Thoracic aorta (tissue), 2 donors: Measurements from ENCODE around the gene NR2E3. TPM values are rescaled to one million over a fixed set of nuclear protein-coding genes. Genes with fewer than 3 reads are reported as not detected.

Experiments
- ATAC-seq: fragments of 150-250 bp; one replicate; pipeline ENCODE4 v1.8.0; 2017; ENCODE audit warnings: low read depth; ENCODE audit not compliant: insufficient number of reproducible peaks, low FRiP score
- DNase-seq: peaks from one replicate; pipeline ENCODE4 v3.0.0-alpha.2; 2020; ENCODE audit warnings: low spot score
- H3K27ac ChIP-seq, 2 donors: fragments of 200-600 bp; sonication (generic); 1 replicate in 1 of 2; 2 replicates in 1 of 2; pipeline ENCODE4 v1.5.1; 2016; ENCODE audit warnings: mild to moderate bottlenecking in 2 of 2, moderate library complexity in 2 of 2
- H3K27me3 ChIP-seq: fragments of 200-600 bp; sonication (generic); replicated peaks from 2 replicates; pipeline ENCODE4 v1.6.0; 2016; ENCODE audit warnings: mild to moderate bottlenecking; ENCODE audit not compliant: insufficient read depth
- H3K36me3 ChIP-seq: fragments of 200-600 bp; sonication (generic); one replicate; pipeline ENCODE4 v1.5.1; 2016
- H3K4me1 ChIP-seq, 2 donors: fragments of 200-600 bp; sonication (generic); 1 replicate in 1 of 2; 2 replicates in 1 of 2; pipeline versions ENCODE4 v1.5.1 to v1.6.0; 2016; ENCODE audit warnings: low read depth in 2 of 2, mild to moderate bottlenecking in 1 of 2; ENCODE audit not compliant: control insufficient read depth in 1 of 2
- H3K4me3 ChIP-seq: fragments of 200-600 bp; sonication (generic); 2 replicates; pipeline ENCODE4 v1.5.1; 2016; ENCODE audit warnings: mild to moderate bottlenecking
- H3K9me3 ChIP-seq: fragments of 200-600 bp; sonication (generic); 2 replicates; pipeline ENCODE4 v1.5.1; 2016
- total RNA-seq, 2 donors: library from RNA; depleted of rRNA; stranded (reverse); fragments of >200 nt; gene quantifications; one replicate each; pipeline versions ENCODE4 v1.1.0 to v1.2.3, GENCODE V29; 2016
- TF ChIP-seq, protein P1 (sequence below): fragments of 200-600 bp; sonication (generic); IDR thresholded peaks from one replicate; pipeline ENCODE4 v1.5.1; 2019; ENCODE audit warnings: antibody characterized with exemption

Gene NR2E3
- total RNA-seq, 2 donors from 2014 or later = 0.27 to 0.92 TPM

DNA sequence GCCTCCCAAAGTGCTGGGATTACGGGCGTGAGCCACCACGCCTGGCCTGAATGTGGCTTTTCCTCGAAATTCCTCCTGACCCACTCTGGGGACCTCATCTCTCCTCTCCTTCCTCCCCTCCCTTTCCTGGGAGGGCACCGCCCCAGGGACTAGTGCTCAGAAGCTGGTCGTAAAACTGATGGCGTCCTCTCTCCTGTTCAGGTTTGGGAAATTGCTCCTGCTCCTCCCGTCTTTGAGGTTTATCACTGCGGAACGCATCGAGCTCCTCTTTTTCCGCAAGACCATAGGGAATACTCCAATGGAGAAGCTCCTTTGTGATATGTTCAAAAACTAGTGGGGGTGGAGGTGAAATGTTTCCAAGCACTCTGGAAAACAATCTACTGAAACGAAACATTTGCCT is 7.0 kb downstream of the NR2E3 start:
- no peak for ATAC-seq
- Histone ChIP-seq H3K4me1 (no peaks in the 10 kb centered on the region), H3K27me3 (no peaks in the 10 kb centered on the region), H3K27ac (no peak overlapping the region), H3K4me3 (no peak overlapping the region), H3K36me3 (peaks cover 5% of the 10 kb centered on the region), H3K9me3 (peaks cover 5% of the 10 kb centered on the region)
- TF ChIP-seq, protein P1, sequence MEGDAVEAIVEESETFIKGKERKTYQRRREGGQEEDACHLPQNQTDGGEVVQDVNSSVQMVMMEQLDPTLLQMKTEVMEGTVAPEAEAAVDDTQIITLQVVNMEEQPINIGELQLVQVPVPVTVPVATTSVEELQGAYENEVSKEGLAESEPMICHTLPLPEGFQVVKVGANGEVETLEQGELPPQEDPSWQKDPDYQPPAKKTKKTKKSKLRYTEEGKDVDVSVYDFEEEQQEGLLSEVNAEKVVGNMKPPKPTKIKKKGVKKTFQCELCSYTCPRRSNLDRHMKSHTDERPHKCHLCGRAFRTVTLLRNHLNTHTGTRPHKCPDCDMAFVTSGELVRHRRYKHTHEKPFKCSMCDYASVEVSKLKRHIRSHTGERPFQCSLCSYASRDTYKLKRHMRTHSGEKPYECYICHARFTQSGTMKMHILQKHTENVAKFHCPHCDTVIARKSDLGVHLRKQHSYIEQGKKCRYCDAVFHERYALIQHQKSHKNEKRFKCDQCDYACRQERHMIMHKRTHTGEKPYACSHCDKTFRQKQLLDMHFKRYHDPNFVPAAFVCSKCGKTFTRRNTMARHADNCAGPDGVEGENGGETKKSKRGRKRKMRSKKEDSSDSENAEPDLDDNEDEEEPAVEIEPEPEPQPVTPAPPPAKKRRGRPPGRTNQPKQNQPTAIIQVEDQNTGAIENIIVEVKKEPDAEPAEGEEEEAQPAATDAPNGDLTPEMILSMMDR = no peak
- DNase-seq = no peak

DNA sequence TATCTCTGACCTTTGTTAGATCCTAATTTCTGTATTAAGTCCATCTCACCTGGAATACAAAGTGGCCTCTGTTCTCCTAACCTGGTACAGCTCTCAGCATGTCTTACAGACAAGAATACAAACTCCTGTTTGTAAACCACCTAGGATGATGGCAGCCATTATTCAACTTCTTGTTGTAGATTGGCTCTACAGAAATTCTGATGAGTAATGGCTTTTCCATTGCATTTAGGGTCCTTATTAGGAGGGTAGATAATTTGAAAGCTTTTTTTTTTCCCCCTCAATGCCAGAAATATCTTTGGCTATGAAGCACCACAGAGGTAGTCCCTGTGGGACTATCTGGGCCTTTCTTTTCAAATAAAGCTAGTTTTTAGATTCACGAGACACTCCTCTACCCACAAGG is 9.8 kb downstream of the NR2E3 start:
- Histone ChIP-seq H3K36me3 (peaks cover 12% of the 10 kb centered on the region), H3K4me1 (no peaks in the 10 kb centered on the region), H3K27ac (no peak overlapping the region), H3K9me3 (peaks cover 10% of the 10 kb centered on the region), H3K27me3 (no peaks in the 10 kb centered on the region), H3K4me3 (no peak overlapping the region)
- DNase-seq (no peak), ATAC-seq (no peak)
- TF ChIP-seq, protein P1 = no peak

DNA sequence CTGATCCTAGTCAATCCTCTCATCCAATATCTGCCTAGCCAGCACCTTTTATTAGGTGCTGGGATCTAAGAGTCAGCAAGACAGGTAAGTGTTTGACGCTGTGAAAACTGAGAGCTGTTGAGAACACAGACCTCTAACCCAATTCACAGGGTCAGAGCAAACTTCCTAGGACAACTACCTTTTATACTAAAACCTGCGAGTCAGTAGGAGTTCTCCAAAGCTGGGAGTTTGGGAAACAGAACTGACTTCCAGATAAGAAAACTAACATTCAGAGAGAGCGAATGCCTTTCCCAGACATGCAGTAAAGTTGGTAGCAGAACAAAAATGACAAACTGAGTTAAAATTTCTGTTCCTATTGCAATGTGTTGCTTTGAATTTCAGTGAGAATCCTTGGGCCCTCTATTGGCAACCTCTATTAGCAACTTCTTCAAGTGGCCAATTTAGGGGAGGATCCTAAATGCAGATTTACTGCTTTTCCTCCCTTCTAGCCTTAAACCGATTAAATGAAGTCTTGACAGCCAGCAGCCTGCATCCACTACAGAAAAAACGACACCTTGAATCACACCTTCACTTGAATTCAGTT is 11.3 kb downstream of the NR2E3 start:
- no peak for DNase-seq
- H3K9me3 ChIP-seq = peaks cover 10% of the 10 kb centered on the region
- TF ChIP-seq, protein P1 = no peak
- no peaks in the 10 kb centered on the region for H3K27me3 ChIP-seq
- H3K36me3 ChIP-seq = peaks cover 23% of the 10 kb centered on the region
- no peak overlapping the region for H3K27ac ChIP-seq
- no peaks in the 10 kb centered on the region for H3K4me1 ChIP-seq
- H3K4me3 ChIP-seq = no peak overlapping the region
- no peak for ATAC-seq

DNA sequence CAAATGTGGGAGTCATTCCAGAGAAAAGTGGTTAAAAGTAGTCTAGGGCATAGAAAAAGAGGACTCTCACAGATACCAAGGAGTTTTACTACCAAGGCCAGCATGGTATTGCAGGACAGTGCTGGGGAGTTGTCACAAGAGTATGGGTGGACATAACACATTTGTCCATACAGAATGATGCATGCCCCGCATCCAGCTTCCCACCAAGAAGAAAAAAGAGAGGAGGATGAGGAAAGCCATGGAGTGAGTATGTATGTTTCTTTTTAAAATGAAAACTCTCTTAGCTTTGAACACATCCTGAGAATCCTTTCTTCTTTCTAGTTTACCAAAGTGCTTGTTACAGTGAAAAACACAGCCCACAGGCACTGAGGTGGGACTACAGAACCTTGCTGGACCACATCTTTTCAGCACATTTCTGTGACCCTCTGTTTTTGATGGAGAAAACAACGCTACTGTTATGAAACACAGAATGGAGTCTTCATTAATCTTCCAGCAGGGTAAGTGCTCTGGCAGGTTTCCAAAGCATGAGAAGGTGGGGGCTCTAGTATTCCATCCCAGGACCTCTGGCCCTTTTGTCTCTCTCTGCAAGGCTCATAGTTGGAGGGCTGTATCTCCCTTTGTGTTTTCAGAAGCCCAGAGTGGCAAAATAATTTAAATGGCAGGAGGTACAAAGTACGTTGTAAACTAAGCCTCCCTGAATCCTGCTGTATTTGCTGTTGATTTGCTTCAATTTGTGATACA is 12.7 kb downstream of the NR2E3 start:
- Histone ChIP-seq H3K9me3 (peaks cover 10% of the 10 kb centered on the region), H3K27ac (no peak overlapping the region), H3K4me1 (no peaks in the 10 kb centered on the region), H3K27me3 (no peaks in the 10 kb centered on the region), H3K36me3 (peaks cover 38% of the 10 kb centered on the region), H3K4me3 (no peak overlapping the region)
- TF ChIP-seq, protein P1 = no peak
- ATAC-seq = no peak
- no peak for DNase-seq

DNA sequence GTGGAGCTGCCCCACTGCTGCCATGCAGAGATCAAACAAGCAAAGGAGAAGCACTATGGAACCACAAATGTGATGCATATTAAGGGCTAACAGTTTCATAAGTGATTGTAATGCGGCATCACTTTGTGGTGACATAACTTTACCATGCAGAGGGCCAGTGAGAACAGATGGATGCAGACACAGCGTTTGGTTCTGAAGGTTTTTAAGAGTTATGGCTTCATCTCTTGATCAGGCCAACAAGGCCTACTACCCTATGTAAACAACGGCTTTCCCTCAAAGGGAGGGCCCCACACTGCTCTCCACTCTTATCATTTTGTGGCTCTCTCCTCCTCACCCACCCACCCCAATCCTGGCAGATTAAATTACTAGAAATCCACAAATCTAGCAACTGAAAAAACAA is 13.4 kb downstream of the NR2E3 start:
- no peak for ATAC-seq
- Histone ChIP-seq H3K4me1 (no peaks in the 10 kb centered on the region), H3K36me3 (peaks cover 38% of the 10 kb centered on the region), H3K4me3 (no peak overlapping the region), H3K27ac (no peak overlapping the region), H3K27me3 (no peaks in the 10 kb centered on the region), H3K9me3 (peaks cover 10% of the 10 kb centered on the region)
- DNase-seq = no peak
- TF ChIP-seq, protein P1 = no peak
